ENCODE data around the gene BCL11A. TPM values are rescaled to one million over a fixed set of nuclear protein-coding genes. Genes with fewer than 3 reads are reported as not detected.

The BCL11A gene
- total RNA-seq, 1 experiment from 2014 or later: 0.29 TPM

GRCh38 chr2:60466161-60466702, 87.2 kb downstream of the BCL11A start:
- DNase-seq: no peak
- Histone ChIP-seq H3K27me3 (replicated peaks; ENCODE audit: control insufficient read depth, insufficient read depth, low read length) (no peaks in the 10 kb centered on the region), H3K4me3 (ENCODE audit: low read depth, low read length) (no peak overlapping the region), H3K9me3 (no peaks in the 10 kb centered on the region), H3K4me1 (no peaks in the 10 kb centered on the region), H3K36me3 (ENCODE audit: control insufficient read depth, insufficient read depth, low read length) (no peaks in the 10 kb centered on the region)
- ChIA-PET POLR2A (interaction anchor here (0.5 kb wide), 1 partner anchor 84 kb away, joined by 4 read pairs; no protein-coding TSS in a partner anchor), CTCF (no interaction called here)
- Mint-ChIP-seq H3K4me1 (ENCODE audit: low read depth, unreplicated experiment) (peaks cover 6% of the 10 kb centered on the region), H3K27me3 (ENCODE audit: insufficient read depth, unreplicated experiment) (no peaks in the 10 kb centered on the region), H3K4me3 (ENCODE audit: unreplicated experiment) (no peak overlapping the region), H3K36me3 (ENCODE audit: insufficient read depth, unreplicated experiment) (no peaks in the 10 kb centered on the region), H3K27ac (ENCODE audit: unreplicated experiment) (no peak overlapping the region), H3K9me3 (ENCODE audit: unreplicated experiment) (no peaks in the 10 kb centered on the region)
- intact Hi-C loops (cut with micrococcal nuclease; ENCODE audit: unreplicated experiment): no loop called here
- TF ChIP-seq, protein P1, sequence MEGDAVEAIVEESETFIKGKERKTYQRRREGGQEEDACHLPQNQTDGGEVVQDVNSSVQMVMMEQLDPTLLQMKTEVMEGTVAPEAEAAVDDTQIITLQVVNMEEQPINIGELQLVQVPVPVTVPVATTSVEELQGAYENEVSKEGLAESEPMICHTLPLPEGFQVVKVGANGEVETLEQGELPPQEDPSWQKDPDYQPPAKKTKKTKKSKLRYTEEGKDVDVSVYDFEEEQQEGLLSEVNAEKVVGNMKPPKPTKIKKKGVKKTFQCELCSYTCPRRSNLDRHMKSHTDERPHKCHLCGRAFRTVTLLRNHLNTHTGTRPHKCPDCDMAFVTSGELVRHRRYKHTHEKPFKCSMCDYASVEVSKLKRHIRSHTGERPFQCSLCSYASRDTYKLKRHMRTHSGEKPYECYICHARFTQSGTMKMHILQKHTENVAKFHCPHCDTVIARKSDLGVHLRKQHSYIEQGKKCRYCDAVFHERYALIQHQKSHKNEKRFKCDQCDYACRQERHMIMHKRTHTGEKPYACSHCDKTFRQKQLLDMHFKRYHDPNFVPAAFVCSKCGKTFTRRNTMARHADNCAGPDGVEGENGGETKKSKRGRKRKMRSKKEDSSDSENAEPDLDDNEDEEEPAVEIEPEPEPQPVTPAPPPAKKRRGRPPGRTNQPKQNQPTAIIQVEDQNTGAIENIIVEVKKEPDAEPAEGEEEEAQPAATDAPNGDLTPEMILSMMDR (IDR thresholded peaks at IDR 0.05; ENCODE audit: insufficient read depth in 1 of 2, low read depth in 1 of 2, low read length in 1 of 2, severe bottlenecking in 1 of 2, unreplicated experiment in 1 of 2): no peak
- BruUV-seq (replicated peaks): no TSS peak

GRCh38 chr2:60465736-60466135, 87.7 kb downstream of the BCL11A start:
- ChIA-PET CTCF (no interaction called here), POLR2A (no interaction called here)
- no peaks in the 10 kb centered on the region for H3K9me3 ChIP-seq
- Mint-ChIP-seq H3K9me3 (ENCODE audit: unreplicated experiment) (no peaks in the 10 kb centered on the region), H3K36me3 (ENCODE audit: insufficient read depth, unreplicated experiment) (no peaks in the 10 kb centered on the region), H3K4me3 (ENCODE audit: unreplicated experiment) (no peak overlapping the region), H3K4me1 (ENCODE audit: low read depth, unreplicated experiment) (peaks cover 6% of the 10 kb centered on the region), H3K27me3 (ENCODE audit: insufficient read depth, unreplicated experiment) (no peaks in the 10 kb centered on the region), H3K27ac (ENCODE audit: unreplicated experiment) (no peak overlapping the region)
- no peaks in the 10 kb centered on the region for H3K4me1 ChIP-seq
- no peaks in the 10 kb centered on the region for H3K36me3 ChIP-seq (ENCODE audit: control insufficient read depth, insufficient read depth, low read length)
- TF ChIP-seq, protein P1 (IDR thresholded peaks at IDR 0.05; ENCODE audit: insufficient read depth in 1 of 2, low read depth in 1 of 2, low read length in 1 of 2, severe bottlenecking in 1 of 2, unreplicated experiment in 1 of 2): no peak
- BruUV-seq (replicated peaks): no TSS peak
- no peaks in the 10 kb centered on the region for H3K27me3 ChIP-seq (replicated peaks; ENCODE audit: control insufficient read depth, insufficient read depth, low read length)
- no peak for DNase-seq
- intact Hi-C loops (cut with micrococcal nuclease; ENCODE audit: unreplicated experiment): no loop called here
- H3K4me3 ChIP-seq (ENCODE audit: low read depth, low read length): no peak overlapping the region

DNA sequence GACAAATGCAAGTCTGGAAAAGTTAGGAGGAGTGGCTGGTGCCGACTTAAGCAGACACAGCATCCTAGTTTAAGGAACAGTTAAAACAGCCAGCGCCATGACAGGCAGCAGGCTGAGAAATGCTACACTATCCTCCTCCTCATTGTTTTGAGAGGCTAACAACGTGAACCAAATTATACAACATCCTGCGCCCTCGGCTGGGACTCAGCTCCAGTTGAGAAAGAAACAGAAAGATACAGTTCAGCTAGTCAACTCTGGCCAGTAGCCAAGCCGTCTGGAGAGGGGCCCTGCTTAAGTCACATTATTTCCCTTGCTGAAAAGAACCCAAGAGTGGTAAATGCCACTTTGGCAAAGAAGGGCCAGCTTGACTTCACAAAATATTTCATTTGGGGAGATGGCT, 90.2 kb downstream of the BCL11A start:
- TF ChIP-seq, protein P1 (IDR thresholded peaks at IDR 0.05; ENCODE audit: insufficient read depth in 1 of 2, low read depth in 1 of 2, low read length in 1 of 2, severe bottlenecking in 1 of 2, unreplicated experiment in 1 of 2): no peak
- no peaks in the 10 kb centered on the region for H3K36me3 Mint-ChIP-seq (ENCODE audit: insufficient read depth, unreplicated experiment)
- CTCF ChIA-PET: no interaction called here
- Histone ChIP-seq H3K36me3 (ENCODE audit: control insufficient read depth, insufficient read depth, low read length) (no peaks in the 10 kb centered on the region), H3K4me1 (no peaks in the 10 kb centered on the region), H3K27me3 (replicated peaks; ENCODE audit: control insufficient read depth, insufficient read depth, low read length) (no peaks in the 10 kb centered on the region), H3K9me3 (no peaks in the 10 kb centered on the region), H3K4me3 (ENCODE audit: low read depth, low read length) (no peak overlapping the region)
- no peak overlapping the region for H3K4me3 Mint-ChIP-seq (ENCODE audit: unreplicated experiment)
- POLR2A ChIA-PET: no interaction called here
- intact Hi-C loops (cut with micrococcal nuclease; ENCODE audit: unreplicated experiment): no loop called here
- no peak for DNase-seq
- H3K27me3 Mint-ChIP-seq (ENCODE audit: insufficient read depth, unreplicated experiment): no peaks in the 10 kb centered on the region
- no peak overlapping the region for H3K27ac Mint-ChIP-seq (ENCODE audit: unreplicated experiment)
- peaks cover 11% of the 10 kb centered on the region for H3K4me1 Mint-ChIP-seq (ENCODE audit: low read depth, unreplicated experiment)
- BruUV-seq (replicated peaks): no TSS peak
- no peaks in the 10 kb centered on the region for H3K9me3 Mint-ChIP-seq (ENCODE audit: unreplicated experiment)

Data from Caco-2 (cell line).